Lung (tissue), 12 donors: ENCODE data around the gene FGF5. TPM values are rescaled to one million over a fixed set of nuclear protein-coding genes. Genes with fewer than 3 reads are reported as not detected.
"Not testable (repeated sequence)": the region's sequence is repeated elsewhere in the genome, so short reads cannot be mapped to it uniquely, and the experiment has no call there.

Source experiments
- ATAC-seq: fragments of 200-7000 bp; cut with Tn5 transposase; one replicate; pipeline ENCODE4 v1.9.1; 2020; ENCODE audit warnings: moderate number of reproducible peaks; ENCODE audit not compliant: insufficient read depth, low FRiP score
- DNase-seq, 3 donors: peaks; one replicate each; pipeline ENCODE4 v3.0.0-alpha.2; 2013 to 2017
- H3K27ac ChIP-seq, 2 donors: one replicate each; pipeline ENCODE4 v1.5.1; 2013; ENCODE audit warnings: mild to moderate bottlenecking in 2 of 2, moderate library complexity in 2 of 2, control low read depth in 1 of 2, inconsistent platforms in 1 of 2, low read depth in 1 of 2, low read length in 1 of 2
- H3K27me3 ChIP-seq, 3 donors: one replicate each; pipeline ENCODE4 v1.5.1; 2013; ENCODE audit warnings: low read length in 2 of 3; ENCODE audit not compliant: control insufficient read depth in 3 of 3, insufficient read depth in 3 of 3
- H3K36me3 ChIP-seq, 4 donors: one replicate each; pipeline ENCODE4 v1.5.1; 2013; ENCODE audit warnings: low read length in 4 of 4, mild to moderate bottlenecking in 1 of 4, moderate library complexity in 1 of 4; ENCODE audit not compliant: control insufficient read depth in 4 of 4, insufficient read depth in 4 of 4
- H3K4me1 ChIP-seq, 5 donors: one replicate each; pipeline ENCODE4 v1.5.1; 2013; ENCODE audit warnings: low read length in 5 of 5, mild to moderate bottlenecking in 2 of 5, moderate library complexity in 1 of 5; ENCODE audit not compliant: control insufficient read depth in 5 of 5, insufficient read depth in 5 of 5
- H3K4me3 ChIP-seq: one replicate; pipeline ENCODE4 v1.5.1; 2013; ENCODE audit warnings: mild to moderate bottlenecking, control low read depth, moderate library complexity
- H3K9ac ChIP-seq, 2 donors: one replicate each; pipeline ENCODE4 v1.5.1; 2013; ENCODE audit warnings: low read length in 2 of 2, control low read depth in 1 of 2; ENCODE audit not compliant: insufficient read depth in 1 of 2
- H3K9me3 ChIP-seq, 4 donors: one replicate each; pipeline ENCODE4 v1.5.1; 2013; ENCODE audit warnings: low read length in 3 of 4, mild to moderate bottlenecking in 1 of 4, moderate library complexity in 1 of 4; ENCODE audit not compliant: control insufficient read depth in 4 of 4, insufficient read depth in 3 of 4
- WGBS, 2 donors: extraction: QIAGEN DNeasy Blood & Tissue Kit; methylation state at CpG; one replicate each; pipeline ENCODE4 v1.1.7; 2013; 5-methylcytosine and 5-hydroxymethylcytosine counted together
- polyA plus RNA-seq, 2 donors: library from polyadenylated mRNA; stranded (reverse); fragments of 200-250 nt; gene quantifications; one replicate each; pipeline ENCODE4 v1.2.1, GENCODE V29; 2013
- total RNA-seq, 2 donors: library from RNA; depleted of rRNA in 1 of 2; stranded (reverse); fragments of >200 nt in 1 of 2; gene quantifications; one replicate each; pipeline ENCODE4 v1.2.1, GENCODE V29; 2014 to 2021
- TF ChIP-seq, protein P1 (sequence below): IDR thresholded peaks from 2 replicates; pipeline ENCODE4 v1.5.1; 2012; ENCODE audit warnings: mild to moderate bottlenecking; ENCODE audit errors: control extremely low read depth, extremely low read depth
- donor health status: control.
- donor health status: control.
- donor health status: Bipolar disorder and iron deficiency.
- donor health status: healthy.
- donor health status: DM: yes; HTN: yes; CAD: no.

FGF5 gene
- total and polyA plus RNA-seq, 4 donors, result 0.18 TPM; not detected in 3

- Histone ChIP-seq H3K4me1 (peaks cover 0 to 1% (median 0%) of the 10 kb centered on the region in 5 donors), H3K27me3 (peaks cover 0 to 9% (median 3%) of the 10 kb centered on the region in 3 donors), H3K4me3 (no peak overlapping the region), H3K9me3 (no peaks in the 10 kb centered on the region), H3K36me3 (no peaks in the 10 kb centered on the region), H3K27ac (no peak overlapping the region), H3K9ac (no peak overlapping the region)
- TF ChIP-seq, protein P1, sequence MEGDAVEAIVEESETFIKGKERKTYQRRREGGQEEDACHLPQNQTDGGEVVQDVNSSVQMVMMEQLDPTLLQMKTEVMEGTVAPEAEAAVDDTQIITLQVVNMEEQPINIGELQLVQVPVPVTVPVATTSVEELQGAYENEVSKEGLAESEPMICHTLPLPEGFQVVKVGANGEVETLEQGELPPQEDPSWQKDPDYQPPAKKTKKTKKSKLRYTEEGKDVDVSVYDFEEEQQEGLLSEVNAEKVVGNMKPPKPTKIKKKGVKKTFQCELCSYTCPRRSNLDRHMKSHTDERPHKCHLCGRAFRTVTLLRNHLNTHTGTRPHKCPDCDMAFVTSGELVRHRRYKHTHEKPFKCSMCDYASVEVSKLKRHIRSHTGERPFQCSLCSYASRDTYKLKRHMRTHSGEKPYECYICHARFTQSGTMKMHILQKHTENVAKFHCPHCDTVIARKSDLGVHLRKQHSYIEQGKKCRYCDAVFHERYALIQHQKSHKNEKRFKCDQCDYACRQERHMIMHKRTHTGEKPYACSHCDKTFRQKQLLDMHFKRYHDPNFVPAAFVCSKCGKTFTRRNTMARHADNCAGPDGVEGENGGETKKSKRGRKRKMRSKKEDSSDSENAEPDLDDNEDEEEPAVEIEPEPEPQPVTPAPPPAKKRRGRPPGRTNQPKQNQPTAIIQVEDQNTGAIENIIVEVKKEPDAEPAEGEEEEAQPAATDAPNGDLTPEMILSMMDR, result no peak
- DNase-seq (no peak), ATAC-seq (no peak)
These were observed 10.5 kb downstream of the FGF5 start for GRCh38 chr4:80276931-80277330.

DNA sequence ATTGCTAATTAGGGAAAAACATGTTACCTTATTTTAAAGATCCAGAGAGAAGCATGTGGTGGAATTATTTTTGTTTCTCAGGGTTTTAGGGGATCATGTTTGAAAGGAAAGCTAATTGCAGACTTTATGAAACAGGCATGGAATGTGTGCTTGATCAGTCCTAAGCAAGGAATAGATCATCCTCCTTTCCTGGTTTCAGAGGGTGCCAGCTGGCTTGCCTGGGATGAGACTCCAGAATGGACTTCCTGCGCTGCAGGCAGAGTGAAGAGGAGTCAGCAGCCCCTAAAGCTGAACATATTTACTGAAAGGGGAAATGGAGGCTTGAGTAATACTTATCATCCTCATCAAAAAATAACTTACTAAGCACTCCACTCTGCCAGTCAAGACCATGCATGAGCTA lies 13.3 kb downstream of the FGF5 start:
- no peak overlapping the region for H3K27ac ChIP-seq
- DNase-seq (no peak), ATAC-seq (no peak)
- peaks cover 0 to 2% (median 0%) of the 10 kb centered on the region in 3 donors for H3K27me3 ChIP-seq
- no peak overlapping the region for H3K4me3 ChIP-seq
- TF ChIP-seq, protein P1, result no peak
- peaks cover 0 to 1% (median 0%) of the 10 kb centered on the region in 5 donors for H3K4me1 ChIP-seq
- H3K9me3 ChIP-seq, result no peaks in the 10 kb centered on the region
- 71 to 79% methylated on average over 1 of the region's 1 CpG for WGBS, 2 donors
- H3K36me3 ChIP-seq, result no peaks in the 10 kb centered on the region
- no peak overlapping the region for H3K9ac ChIP-seq

GRCh38 chr4:80286451-80286850 lies 20.0 kb downstream of the FGF5 start:
- Histone ChIP-seq H3K9me3 (no peaks in the 10 kb centered on the region), H3K4me3 (no peak overlapping the region), H3K27ac (no peak overlapping the region), H3K9ac (no peak overlapping the region), H3K4me1 (peaks cover 0 to 3% (median 0%) of the 10 kb centered on the region in 5 donors), H3K27me3 (peaks cover 0 to 2% (median 0%) of the 10 kb centered on the region in 3 donors), H3K36me3 (no peaks in the 10 kb centered on the region)
- 68 to 84% methylated on average over 7 of the region's 7 CpGs for WGBS, 2 donors
- DNase-seq (no peak), ATAC-seq (no peak)
- TF ChIP-seq, protein P1, result no peak

DNA sequence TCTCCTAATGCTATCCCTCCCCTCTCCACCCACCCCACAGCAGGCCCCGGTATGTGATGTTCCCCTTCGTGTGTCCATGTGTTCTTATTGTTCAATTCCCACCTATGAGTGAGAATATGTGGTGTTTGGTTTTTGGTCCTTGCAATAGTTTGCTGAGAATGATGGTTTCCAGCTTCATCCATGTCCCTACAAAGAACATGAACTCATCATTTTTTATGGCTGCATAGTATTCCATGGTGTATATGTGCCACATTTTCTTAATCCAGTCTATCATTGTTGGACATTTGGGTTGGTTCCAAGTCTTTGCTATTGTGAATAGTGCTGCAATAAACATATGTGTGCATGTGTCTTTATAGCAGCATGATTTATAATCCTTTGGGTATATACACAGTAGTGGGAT lies 24.2 kb downstream of the FGF5 start:
- not testable (repeated sequence) for ATAC-seq, DNase-seq
- 95 to 100% methylated on average over 2 of the region's 2 CpGs for WGBS, 2 donors

More for the DNA sequence above, 24.2 kb downstream of the FGF5 start:
- H3K4me3 ChIP-seq, H3K36me3 ChIP-seq, H3K27ac ChIP-seq, H3K27me3 ChIP-seq, H3K9ac ChIP-seq, H3K9me3 ChIP-seq, H3K4me1 ChIP-seq: not testable (repeated sequence)
